Thyroid gland (tissue), 4 donors: Measurements from ENCODE around the gene DIS3L2. TPM values are rescaled to one million over a fixed set of nuclear protein-coding genes. Genes with fewer than 3 reads are reported as not detected.
"Not testable (repeated sequence)": the region's sequence is repeated elsewhere in the genome, so short reads cannot be mapped to it uniquely, and the experiment has no call there.

Experiments used
- DNase-seq, 2 donors: peaks; one replicate each; pipeline ENCODE4 v3.0.0-alpha.2; 2019
- H3K27ac ChIP-seq, 3 donors: fragments of 200-600 bp; sonication (generic); 1 replicate in 2 of 3; 2 replicates in 1 of 3; pipeline ENCODE4 v1.5.1; 2016 to 2019; ENCODE audit warnings: mild to moderate bottlenecking in 1 of 3, moderate library complexity in 1 of 3
- H3K27me3 ChIP-seq: fragments of 200-600 bp; sonication (generic); one replicate; pipeline ENCODE4 v1.5.1; 2019
- H3K36me3 ChIP-seq, 2 donors: fragments of 200-600 bp; sonication (generic); one replicate each; pipeline ENCODE4 v1.5.1; 2016 to 2019
- H3K4me1 ChIP-seq, 2 donors: fragments of 200-600 bp; sonication (generic); one replicate each; pipeline ENCODE4 v1.5.1; 2017 to 2019
- H3K4me3 ChIP-seq, 3 donors: fragments of 200-600 bp; sonication (generic); replicated peaks in 1 of 3; 1 replicate in 2 of 3; 2 replicates in 1 of 3; pipeline ENCODE4 v1.5.1; 2016; ENCODE audit warnings: mild to moderate bottlenecking in 1 of 3
- H3K9me3 ChIP-seq: fragments of 200-600 bp; sonication (generic); one replicate; pipeline ENCODE4 v1.5.1; 2017
- POLR2A ChIP-seq, 2 donors: fragments of 450-650 bp; IDR thresholded peaks; one replicate each; pipeline ENCODE4 v1.6.1; 2017; ENCODE audit warnings: antibody characterized with exemption in 2 of 2, mild to moderate bottlenecking in 2 of 2, moderate library complexity in 1 of 2
- WGBS, 2 donors: methylation state at CpG; one replicate each; pipeline ENCODE4 v1.1.5; 2017; 5-methylcytosine and 5-hydroxymethylcytosine counted together
- intact Hi-C: fragments of 100-400 bp; cut with DNase I; formaldehyde crosslinking; loops from one replicate; pipeline ENCODE4 v1.15.1; 2023
- total RNA-seq, 4 donors: library from RNA; depleted of rRNA; stranded (reverse); fragments of >200 nt; gene quantifications; one replicate each; pipeline ENCODE4 v1.2.3, GENCODE V29; 2016
- TF ChIP-seq, protein P1 (sequence below), 6 experiments: fragments of 200-600 bp in 3 of 6; fragments of 450-650 bp in 3 of 6; sonication (generic) in 3 of 6; IDR thresholded peaks; one replicate each; pipeline ENCODE4 v1.5.1; 2016 to 2019; ENCODE audit warnings: antibody characterized with exemption in 6 of 6, mild to moderate bottlenecking in 2 of 6, inconsistent platforms in 1 of 6, moderate library complexity in 1 of 6

Gene DIS3L2
- total RNA-seq, 4 donors from 2014 or later: 42.2 to 68.7 (median 50.3) TPM

DNA sequence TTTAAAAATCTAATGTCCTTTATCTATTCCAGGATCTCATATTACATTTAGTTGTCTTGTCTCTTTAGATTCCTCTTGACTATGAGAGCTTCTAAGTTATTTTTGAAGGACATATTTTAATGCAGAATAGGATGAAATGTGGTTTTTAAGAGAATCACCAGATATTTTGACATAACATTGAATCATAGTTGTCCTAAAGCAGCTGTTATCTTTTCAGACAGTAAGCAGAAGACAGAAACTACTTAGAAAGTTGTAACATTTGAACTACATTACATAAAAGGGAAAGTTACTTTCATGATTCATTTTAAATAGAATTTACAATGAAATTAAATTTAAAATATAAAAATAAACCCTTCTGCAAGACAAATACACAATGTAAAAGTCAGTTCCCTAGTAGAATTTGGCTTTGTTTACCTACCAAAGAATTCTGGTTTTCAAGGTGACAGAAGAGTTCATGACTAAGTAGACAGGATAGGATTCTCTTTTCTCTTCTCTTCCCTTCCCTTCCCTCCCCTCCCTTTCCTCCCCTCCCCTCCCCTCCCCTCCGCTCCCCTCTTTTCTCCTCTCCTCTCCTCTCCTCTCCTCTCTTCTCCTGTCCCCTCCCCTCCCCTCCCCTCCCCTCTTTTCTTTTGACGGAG lies 186.0 kb downstream of the DIS3L2 start:
- no peak overlapping the region for H3K4me3 ChIP-seq
- no peaks in the 10 kb centered on the region for H3K36me3 ChIP-seq
- no peaks in the 10 kb centered on the region for H3K27me3 ChIP-seq
- intact Hi-C loops: no loop called here
- no peak overlapping the region for H3K27ac ChIP-seq
- no peaks in the 10 kb centered on the region for H3K4me1 ChIP-seq
- WGBS, 2 donors: 91 to 96% methylated on average over 2 of the region's 2 CpGs
- H3K9me3 ChIP-seq: no peaks in the 10 kb centered on the region
- DNase-seq: no peak
- TF ChIP-seq, protein P1, sequence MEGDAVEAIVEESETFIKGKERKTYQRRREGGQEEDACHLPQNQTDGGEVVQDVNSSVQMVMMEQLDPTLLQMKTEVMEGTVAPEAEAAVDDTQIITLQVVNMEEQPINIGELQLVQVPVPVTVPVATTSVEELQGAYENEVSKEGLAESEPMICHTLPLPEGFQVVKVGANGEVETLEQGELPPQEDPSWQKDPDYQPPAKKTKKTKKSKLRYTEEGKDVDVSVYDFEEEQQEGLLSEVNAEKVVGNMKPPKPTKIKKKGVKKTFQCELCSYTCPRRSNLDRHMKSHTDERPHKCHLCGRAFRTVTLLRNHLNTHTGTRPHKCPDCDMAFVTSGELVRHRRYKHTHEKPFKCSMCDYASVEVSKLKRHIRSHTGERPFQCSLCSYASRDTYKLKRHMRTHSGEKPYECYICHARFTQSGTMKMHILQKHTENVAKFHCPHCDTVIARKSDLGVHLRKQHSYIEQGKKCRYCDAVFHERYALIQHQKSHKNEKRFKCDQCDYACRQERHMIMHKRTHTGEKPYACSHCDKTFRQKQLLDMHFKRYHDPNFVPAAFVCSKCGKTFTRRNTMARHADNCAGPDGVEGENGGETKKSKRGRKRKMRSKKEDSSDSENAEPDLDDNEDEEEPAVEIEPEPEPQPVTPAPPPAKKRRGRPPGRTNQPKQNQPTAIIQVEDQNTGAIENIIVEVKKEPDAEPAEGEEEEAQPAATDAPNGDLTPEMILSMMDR (IDR thresholded peaks at IDR 0.05): no peak
- no peak for TF ChIP-seq POLR2A (IDR thresholded peaks at IDR 0.05)

GRCh38 chr2:232162187-232162586 lies 200.7 kb downstream of the DIS3L2 start:
- Histone ChIP-seq H3K4me3 (no peak overlapping the region), H3K4me1 (no peaks in the 10 kb centered on the region), H3K9me3 (no peaks in the 10 kb centered on the region), H3K27ac (no peak overlapping the region), H3K27me3 (no peaks in the 10 kb centered on the region), H3K36me3 (peaks cover 5 to 9% of the 10 kb centered on the region in 2 donors)
- TF ChIP-seq POLR2A (IDR thresholded peaks at IDR 0.05): no peak
- TF ChIP-seq, protein P1 (IDR thresholded peaks at IDR 0.05): no peak
- intact Hi-C loops: no loop called here
- WGBS, 2 donors: 93 to 94% methylated on average over 3 of the region's 3 CpGs
- DNase-seq: no peak

GRCh38 chr2:232170396-232170795 lies 208.9 kb downstream of the DIS3L2 start:
- Histone ChIP-seq H3K36me3 (no peaks in the 10 kb centered on the region), H3K4me1 (peaks cover 30 to 40% of the 10 kb centered on the region in 2 donors), H3K27ac (peak overlapping the region; percentile 33 to 88 (median 85)), H3K4me3 (no peak overlapping the region), H3K9me3 (no peaks in the 10 kb centered on the region), H3K27me3 (no peaks in the 10 kb centered on the region)
- intact Hi-C loops: no loop called here
- 12 to 16% methylated on average over 2 of the region's 2 CpGs for WGBS, 2 donors
- no peak for DNase-seq
- TF ChIP-seq, protein P1 (IDR thresholded peaks at IDR 0.05): no peak
- no peak for TF ChIP-seq POLR2A (IDR thresholded peaks at IDR 0.05)

DNA sequence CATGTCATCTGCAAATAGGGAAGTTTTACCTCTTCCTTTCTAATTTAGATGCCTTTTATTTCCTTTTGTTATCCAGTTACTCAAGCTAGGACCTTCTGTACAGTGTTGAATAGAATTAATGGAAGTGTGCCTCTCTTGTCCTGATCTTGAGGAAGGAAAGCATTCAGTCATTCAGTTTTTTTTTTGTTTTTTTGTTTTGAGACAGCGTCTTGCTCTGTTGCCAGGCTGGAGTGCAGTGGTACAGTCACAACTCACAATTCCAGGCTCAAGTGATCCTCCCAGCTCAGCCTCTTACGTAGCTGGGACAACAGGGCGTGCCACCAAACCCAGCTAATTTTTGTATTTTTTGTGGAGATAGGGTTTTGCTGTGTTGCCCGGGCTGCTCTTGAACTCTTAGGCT lies 213.1 kb downstream of the DIS3L2 start:
- peak; percentile 56 to 63 for DNase-seq
- 38 to 45% methylated on average over 4 of the region's 4 CpGs for WGBS, 2 donors
- Histone ChIP-seq H3K27me3 (no peaks in the 10 kb centered on the region), H3K4me1 (peaks cover 27 to 30% of the 10 kb centered on the region in 2 donors), H3K4me3 (no peak overlapping the region), H3K36me3 (no peaks in the 10 kb centered on the region), H3K27ac (peak overlapping the region in 2 of 3 donors; percentile 14 to 60), H3K9me3 (no peaks in the 10 kb centered on the region)
- intact Hi-C loops: no loop called here
- TF ChIP-seq, protein P1 (IDR thresholded peaks at IDR 0.05): no peak
- no peak for TF ChIP-seq POLR2A (IDR thresholded peaks at IDR 0.05)

GRCh38 chr2:232176587-232176986 lies 215.1 kb downstream of the DIS3L2 start:
- peaks cover 7 to 11% of the 10 kb centered on the region in 2 donors for H3K4me1 ChIP-seq
- intact Hi-C loops, DNase-seq, H3K9me3 ChIP-seq, H3K4me3 ChIP-seq, H3K27ac ChIP-seq, H3K27me3 ChIP-seq, H3K36me3 ChIP-seq: not testable (repeated sequence)
- 88 to 92% methylated on average over 5 of the region's 5 CpGs for WGBS, 2 donors
